H9 (cell line): ENCODE results near the gene HNRNPA3. TPM values are rescaled to one million over a fixed set of nuclear protein-coding genes. Genes with fewer than 3 reads are reported as not detected.

Experiments
- DNase-seq: peaks from one replicate; pipeline ENCODE4 v3.0.0-alpha.2; 2017
- H2AFZ ChIP-seq: one replicate; pipeline ENCODE4 v1.6.1; 2013; ENCODE audit warnings: mild to moderate bottlenecking, low read length, control low read depth, moderate library complexity
- H2AK5ac ChIP-seq: 2 replicates; pipeline ENCODE4 v1.6.1; 2013; ENCODE audit warnings: low read length, control low read depth, mixed read lengths; ENCODE audit not compliant: insufficient read length
- H2BK120ac ChIP-seq: one replicate; pipeline ENCODE4 v1.6.1; 2013; ENCODE audit warnings: low read depth, mild to moderate bottlenecking, low read length, control low read depth, inconsistent platforms; ENCODE audit not compliant: poor library complexity, severe bottlenecking
- H2BK12ac ChIP-seq: 2 replicates; pipeline ENCODE4 v1.6.1; 2013; ENCODE audit warnings: low read length, control low read depth, mixed read lengths, low read depth; ENCODE audit not compliant: insufficient read length
- H2BK15ac ChIP-seq: 2 replicates; pipeline ENCODE4 v1.6.1; 2013; ENCODE audit warnings: low read depth, low read length, control low read depth
- H2BK20ac ChIP-seq: one replicate; pipeline ENCODE4 v1.6.1; 2013; ENCODE audit warnings: low read depth, mild to moderate bottlenecking, low read length, control low read depth, inconsistent platforms; ENCODE audit not compliant: poor library complexity, severe bottlenecking
- H2BK5ac ChIP-seq: 2 replicates; pipeline ENCODE4 v1.6.1; 2013; ENCODE audit warnings: low read length, control low read depth, mixed read lengths; ENCODE audit not compliant: insufficient read length
- H3K14ac ChIP-seq: 2 replicates; pipeline ENCODE4 v1.6.1; 2013; ENCODE audit warnings: low read length, control low read depth; ENCODE audit not compliant: insufficient read depth
- H3K18ac ChIP-seq: 2 replicates; pipeline ENCODE4 v1.6.1; 2013; ENCODE audit warnings: low read depth, mild to moderate bottlenecking, mixed read lengths, low read length, control low read depth; ENCODE audit not compliant: insufficient read length
- H3K23ac ChIP-seq: 2 replicates; pipeline ENCODE4 v1.6.1; 2013; ENCODE audit warnings: low read length, control low read depth, mixed read lengths, low read depth; ENCODE audit not compliant: insufficient read length
- H3K23me2 ChIP-seq: 2 replicates; pipeline ENCODE4 v1.6.1; 2013; ENCODE audit warnings: low read depth, mild to moderate bottlenecking, mixed read lengths, low read length, control low read depth; ENCODE audit not compliant: insufficient read length, poor library complexity, severe bottlenecking
- H3K27ac ChIP-seq: 2 replicates; pipeline ENCODE4 v1.5.1; 2013; ENCODE audit warnings: low read length, control low read depth, mixed read lengths, low read depth; ENCODE audit not compliant: insufficient read length
- H3K27me3 ChIP-seq: 2 replicates; pipeline ENCODE4 v1.6.1; 2013; ENCODE audit warnings: low read length, control low read depth, inconsistent platforms; ENCODE audit not compliant: insufficient read depth
- H3K4ac ChIP-seq: 2 replicates; pipeline ENCODE4 v1.6.1; 2013; ENCODE audit warnings: low read depth, mild to moderate bottlenecking, control low read depth, inconsistent platforms, low read length, moderate library complexity
- H3K4me1 ChIP-seq: 2 replicates; pipeline ENCODE4 v1.6.1; 2013; ENCODE audit warnings: low read length, control low read depth, inconsistent platforms; ENCODE audit not compliant: insufficient read depth
- H3K4me2 ChIP-seq: 2 replicates; pipeline ENCODE4 v1.6.1; 2013; ENCODE audit warnings: low read length, control low read depth, mixed read lengths; ENCODE audit not compliant: insufficient read length, insufficient read depth
- H3K56ac ChIP-seq: 2 replicates; pipeline ENCODE4 v1.6.1; 2013; ENCODE audit warnings: low read depth, mild to moderate bottlenecking, mixed read lengths, low read length, control low read depth; ENCODE audit not compliant: insufficient read length
- H3K79me1 ChIP-seq: 2 replicates; pipeline ENCODE4 v1.6.1; 2013; ENCODE audit warnings: low read depth, mild to moderate bottlenecking, moderate library complexity, low read length, control low read depth, inconsistent platforms; ENCODE audit not compliant: insufficient read depth, poor library complexity, severe bottlenecking
- H3K79me2 ChIP-seq: 2 replicates; pipeline ENCODE4 v1.6.1; 2013; ENCODE audit warnings: low read length, control low read depth, inconsistent platforms; ENCODE audit not compliant: insufficient read depth
- H3K9ac ChIP-seq: 2 replicates; pipeline ENCODE4 v1.6.1; 2013; ENCODE audit warnings: low read length, control low read depth, mixed read lengths; ENCODE audit not compliant: insufficient read length; ENCODE audit errors: extremely low read depth
- H3K9me3 ChIP-seq: one replicate; pipeline ENCODE4 v1.6.1; 2013; ENCODE audit warnings: low read depth, low read length, inconsistent platforms; ENCODE audit not compliant: control insufficient read depth
- H3T11ph ChIP-seq: one replicate; pipeline ENCODE4 v1.6.1; 2013; ENCODE audit warnings: mild to moderate bottlenecking, low read length, control low read depth, inconsistent platforms
- H4K20me1 ChIP-seq: one replicate; pipeline ENCODE4 v1.6.1; 2013; ENCODE audit not compliant: control insufficient read depth, insufficient read length, insufficient read depth
- H4K5ac ChIP-seq: 2 replicates; pipeline ENCODE4 v1.6.1; 2013; ENCODE audit warnings: low read depth, mild to moderate bottlenecking, mixed read lengths, low read length, control low read depth; ENCODE audit not compliant: insufficient read length
- H4K8ac ChIP-seq: replicated peaks from 2 replicates; pipeline ENCODE4 v1.6.1; 2013; ENCODE audit warnings: low read length, control low read depth, mixed read lengths, low read depth; ENCODE audit not compliant: insufficient read length
- H4K91ac ChIP-seq: 2 replicates; pipeline ENCODE4 v1.6.1; 2013; ENCODE audit warnings: low read depth, mild to moderate bottlenecking, moderate library complexity, mixed read lengths, low read length, control low read depth; ENCODE audit not compliant: insufficient read length
- H3K27ac Mint-ChIP-seq, 3 experiments: 2 replicates in 2 of 3; 3 replicates in 1 of 3; pipeline ENCODE4 v1.8.0; 2020 to 2021; ENCODE audit warnings: mixed read lengths in 3 of 3, mild to moderate bottlenecking in 1 of 3, moderate library complexity in 1 of 3
- H3K27me3 Mint-ChIP-seq: 2 replicates; pipeline ENCODE4 v1.8.0; 2021; ENCODE audit warnings: low read depth, mild to moderate bottlenecking, moderate library complexity, mixed read lengths
- H3K36me3 Mint-ChIP-seq, 3 experiments: 2 replicates in 2 of 3; 3 replicates in 1 of 3; pipeline ENCODE4 v1.8.0; 2020 to 2021; ENCODE audit warnings: low read depth in 3 of 3, mixed read lengths in 3 of 3; ENCODE audit not compliant: insufficient read depth in 1 of 3
- H3K4me1 Mint-ChIP-seq, 2 experiments: 2 replicates each; pipeline ENCODE4 v1.8.0; 2020; ENCODE audit warnings: mixed read lengths in 2 of 2
- H3K4me3 Mint-ChIP-seq, 2 experiments: 2 replicates in 1 of 2; 3 replicates in 1 of 2; pipeline ENCODE4 v1.8.0; 2020 to 2021; ENCODE audit warnings: mild to moderate bottlenecking in 2 of 2, mixed read lengths in 2 of 2, moderate library complexity in 1 of 2
- H3K9me3 Mint-ChIP-seq, 2 experiments: 2 replicates in 1 of 2; 3 replicates in 1 of 2; pipeline ENCODE4 v1.8.0; 2020; ENCODE audit warnings: mild to moderate bottlenecking in 2 of 2, mixed read lengths in 2 of 2, moderate library complexity in 1 of 2
- WGBS: extraction: QIAGEN DNeasy Blood & Tissue Kit; methylation state at CpG from one replicate; pipeline ENCODE4 v1.1.7; 2013; ENCODE audit warnings: missing lambda C conversion rate, low lambda C conversion rate, mixed read lengths; ENCODE audit not compliant: insufficient read length; ENCODE audit errors: extremely low coverage; 5-methylcytosine and 5-hydroxymethylcytosine counted together
- total RNA-seq: library from RNA; stranded (reverse); gene quantifications from 2 replicates; pipeline ENCODE4 v1.2.1, GENCODE V29; 2021
- TF ChIP-seq, protein P1 (sequence below): fragments of 200-600 bp; sonication (generic); conservative IDR thresholded peaks from 3 replicates; pipeline ENCODE4 v1.8.0; 2021; ENCODE audit warnings: antibody characterized with exemption, mild to moderate bottlenecking

Gene HNRNPA3
- total RNA-seq, 1 experiment from 2014 or later = 405 TPM

DNA sequence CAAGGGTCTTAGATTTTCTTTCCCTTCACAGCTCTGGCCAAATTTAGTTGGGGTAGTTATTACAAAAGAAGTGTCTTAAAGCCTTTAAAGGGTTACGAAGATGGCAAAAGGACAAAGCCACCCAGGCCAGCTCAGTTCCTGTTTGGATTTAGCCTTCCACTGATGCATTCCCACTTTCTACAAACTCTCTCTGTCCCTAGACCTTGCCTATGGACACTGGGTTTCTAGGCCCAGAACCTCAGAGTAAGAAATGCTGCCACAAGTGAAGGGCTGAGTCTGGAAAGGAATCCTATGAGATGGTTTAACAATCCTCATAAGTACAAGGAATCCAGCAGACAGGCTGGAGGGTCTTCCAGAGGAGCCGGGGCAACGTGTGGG, 38.6 kb downstream of the HNRNPA3 start:
- H2AFZ ChIP-seq = no peak overlapping the region
- H2BK20ac ChIP-seq = no peak overlapping the region
- H3K4me2 ChIP-seq = no peak overlapping the region
- no peak overlapping the region for H3K56ac ChIP-seq
- H2BK120ac ChIP-seq = no peak overlapping the region
- no peak overlapping the region for H3K23ac ChIP-seq
- no peak overlapping the region for H2BK15ac ChIP-seq
- no peak overlapping the region for H2BK12ac ChIP-seq
- peaks cover 46 to 56% of the 10 kb centered on the region in 2 experiments for H3K4me1 Mint-ChIP-seq
- peaks cover 2% of the 10 kb centered on the region; the same call in 1 of the 2 replicates for H3K4me1 ChIP-seq
- peaks cover 12% of the 10 kb centered on the region for H3K79me1 ChIP-seq
- H3K9me3 ChIP-seq = no peaks in the 10 kb centered on the region
- no CpG with 5 or more reads among the region's 3 CpGs for WGBS
- no peak overlapping the region for H3K27ac ChIP-seq
- H3K23me2 ChIP-seq = no peaks in the 10 kb centered on the region
- no peaks in the 10 kb centered on the region for H3K9me3 Mint-ChIP-seq
- H3K9ac ChIP-seq = no peak overlapping the region
- peak overlapping the region; percentile 69 to 81 (median 78); a peak in 4 of 7 replicates for H3K27ac Mint-ChIP-seq
- no peaks in the 10 kb centered on the region for H4K20me1 ChIP-seq
- H3K27me3 ChIP-seq = no peaks in the 10 kb centered on the region
- no peak overlapping the region for H4K91ac ChIP-seq
- H3K4ac ChIP-seq = no peak overlapping the region
- TF ChIP-seq, protein P1, sequence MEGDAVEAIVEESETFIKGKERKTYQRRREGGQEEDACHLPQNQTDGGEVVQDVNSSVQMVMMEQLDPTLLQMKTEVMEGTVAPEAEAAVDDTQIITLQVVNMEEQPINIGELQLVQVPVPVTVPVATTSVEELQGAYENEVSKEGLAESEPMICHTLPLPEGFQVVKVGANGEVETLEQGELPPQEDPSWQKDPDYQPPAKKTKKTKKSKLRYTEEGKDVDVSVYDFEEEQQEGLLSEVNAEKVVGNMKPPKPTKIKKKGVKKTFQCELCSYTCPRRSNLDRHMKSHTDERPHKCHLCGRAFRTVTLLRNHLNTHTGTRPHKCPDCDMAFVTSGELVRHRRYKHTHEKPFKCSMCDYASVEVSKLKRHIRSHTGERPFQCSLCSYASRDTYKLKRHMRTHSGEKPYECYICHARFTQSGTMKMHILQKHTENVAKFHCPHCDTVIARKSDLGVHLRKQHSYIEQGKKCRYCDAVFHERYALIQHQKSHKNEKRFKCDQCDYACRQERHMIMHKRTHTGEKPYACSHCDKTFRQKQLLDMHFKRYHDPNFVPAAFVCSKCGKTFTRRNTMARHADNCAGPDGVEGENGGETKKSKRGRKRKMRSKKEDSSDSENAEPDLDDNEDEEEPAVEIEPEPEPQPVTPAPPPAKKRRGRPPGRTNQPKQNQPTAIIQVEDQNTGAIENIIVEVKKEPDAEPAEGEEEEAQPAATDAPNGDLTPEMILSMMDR = no peak
- H3K27me3 Mint-ChIP-seq = no peaks in the 10 kb centered on the region
- no peak overlapping the region for H2AK5ac ChIP-seq
- H3K36me3 Mint-ChIP-seq = peaks cover 2 to 4% (median 3%) of the 10 kb centered on the region in 3 experiments
- peaks cover 41% of the 10 kb centered on the region for H3K79me2 ChIP-seq
- no peak overlapping the region for H2BK5ac ChIP-seq
- no peak for DNase-seq
- no peak overlapping the region for H3T11ph ChIP-seq
- no peak overlapping the region for H4K5ac ChIP-seq
- no peak overlapping the region for H3K14ac ChIP-seq
- no peak overlapping the region for H4K8ac ChIP-seq
- peak overlapping the region; percentile 35 for H3K18ac ChIP-seq
- no peak overlapping the region for H3K4me3 Mint-ChIP-seq
